ENCODE results near the gene COL19A1. TPM values are rescaled to one million over a fixed set of nuclear protein-coding genes. Genes with fewer than 3 reads are reported as not detected.

Gene COL19A1
- total RNA-seq, 1 donor from 2014 or later: not detected

DNA sequence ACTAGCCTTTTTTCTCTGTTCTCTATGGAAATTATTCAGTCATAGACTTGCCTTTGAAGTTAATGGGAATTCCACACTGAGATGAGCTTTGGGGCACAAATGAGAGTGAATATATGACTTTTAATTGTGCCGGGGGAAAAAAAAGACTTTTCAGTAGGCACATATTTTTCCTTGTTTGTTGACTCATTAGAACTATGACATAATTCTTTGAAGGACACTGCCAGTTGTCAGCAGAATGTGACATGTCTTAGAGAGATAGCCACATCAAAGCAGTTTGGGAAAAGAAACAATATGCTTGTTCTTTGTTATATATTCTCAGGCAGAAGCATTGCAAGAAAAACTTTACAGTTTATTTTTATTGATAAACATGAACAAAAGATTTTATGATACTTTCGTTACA is 298.2 kb downstream of the COL19A1 start:
- no peak for DNase-seq (ENCODE audit: low spot score)

DNA sequence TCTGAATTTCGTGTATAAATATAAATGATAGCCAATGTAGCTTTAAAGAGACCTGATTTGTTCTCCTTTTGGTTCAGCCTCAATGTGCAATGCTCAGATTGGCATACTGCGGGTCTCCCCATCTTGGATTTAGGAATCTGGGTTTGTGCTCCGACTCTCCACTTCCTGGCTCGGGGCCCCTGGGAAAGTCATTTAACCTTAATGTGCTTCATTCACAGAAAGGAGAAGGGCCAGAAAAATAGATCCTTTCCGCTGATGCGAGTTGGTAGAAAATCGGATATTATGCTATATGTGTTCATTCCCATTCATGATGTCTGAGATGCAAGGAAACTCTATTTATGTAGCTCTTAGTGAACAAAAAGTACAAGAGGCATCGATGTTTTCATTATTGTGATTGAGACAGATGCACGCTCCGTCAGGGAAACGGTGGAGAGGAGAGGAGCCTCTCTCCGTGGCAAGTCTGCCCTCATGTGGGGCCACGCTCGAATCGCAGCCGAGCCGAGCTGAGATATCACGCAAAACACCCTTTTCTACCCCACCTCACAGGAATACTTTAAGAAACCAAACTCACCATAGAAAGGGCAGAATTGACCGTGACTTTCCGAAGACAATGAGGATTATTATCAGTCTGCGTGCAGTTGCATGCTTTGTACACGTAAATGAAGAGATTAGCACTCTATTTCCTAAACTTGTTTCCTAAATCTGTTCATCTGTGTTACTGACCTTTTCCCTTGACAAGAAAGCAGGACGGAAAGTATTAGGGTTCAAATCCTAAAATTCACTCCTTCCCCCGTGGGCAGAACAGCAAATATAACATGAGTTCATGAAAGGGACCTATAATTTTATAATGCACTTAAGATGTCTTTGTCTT is 300.0 kb downstream of the COL19A1 start:
- no peak for DNase-seq (ENCODE audit: low spot score)

DNA sequence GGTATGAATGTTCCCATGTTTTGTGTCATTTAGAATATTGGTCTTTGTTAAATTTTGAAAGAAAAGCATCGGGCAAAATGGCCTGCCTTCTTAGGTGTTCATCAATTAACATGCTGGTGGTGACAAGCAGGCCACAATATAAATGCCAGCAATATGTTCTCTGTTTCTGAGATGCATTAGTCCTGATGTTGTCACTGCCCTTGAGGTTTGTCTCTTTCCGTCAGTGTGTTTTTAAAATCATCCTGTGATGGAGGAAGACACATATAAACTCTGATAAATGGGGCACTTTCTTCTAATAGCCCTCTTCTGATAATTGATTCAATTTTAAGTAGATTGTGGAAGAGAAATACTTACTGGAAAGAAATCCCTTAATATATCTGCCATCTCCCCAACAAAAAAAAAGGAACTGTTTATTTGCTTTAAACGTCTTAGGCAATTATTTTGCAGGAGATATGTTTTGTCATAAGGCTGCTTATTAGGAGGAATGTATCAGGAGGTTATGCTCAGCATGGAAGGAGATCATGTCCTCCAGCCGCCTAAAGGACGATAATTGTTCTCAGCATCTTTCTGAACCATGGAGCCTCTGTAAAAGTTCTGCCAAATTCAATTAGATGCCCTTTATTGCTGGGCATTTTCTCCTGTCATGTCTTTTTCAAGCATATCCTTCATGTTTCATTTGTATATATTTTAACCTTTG is 302.5 kb downstream of the COL19A1 start:
- DNase-seq (ENCODE audit: low spot score): no peak

DNA sequence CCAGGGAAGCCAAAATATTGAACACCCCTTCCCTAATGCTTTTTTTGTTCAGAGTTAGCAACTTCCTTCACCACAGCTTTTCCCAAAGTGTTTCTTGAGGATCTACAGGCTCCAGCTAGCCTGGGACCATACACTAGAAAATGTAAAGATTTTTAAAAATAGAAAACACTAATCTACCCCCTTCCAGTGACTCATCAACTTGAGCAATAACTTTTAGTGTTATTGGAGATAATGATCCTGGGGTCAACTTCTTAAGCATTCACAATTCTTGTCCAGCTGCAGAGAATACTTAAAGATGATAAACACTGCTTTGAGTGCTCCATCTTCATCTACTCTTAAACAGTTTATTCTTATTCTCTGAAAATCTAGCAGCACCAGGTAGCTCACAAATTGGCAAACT is 304.9 kb downstream of the COL19A1 start:
- DNase-seq (ENCODE audit: low spot score): no peak

DNA sequence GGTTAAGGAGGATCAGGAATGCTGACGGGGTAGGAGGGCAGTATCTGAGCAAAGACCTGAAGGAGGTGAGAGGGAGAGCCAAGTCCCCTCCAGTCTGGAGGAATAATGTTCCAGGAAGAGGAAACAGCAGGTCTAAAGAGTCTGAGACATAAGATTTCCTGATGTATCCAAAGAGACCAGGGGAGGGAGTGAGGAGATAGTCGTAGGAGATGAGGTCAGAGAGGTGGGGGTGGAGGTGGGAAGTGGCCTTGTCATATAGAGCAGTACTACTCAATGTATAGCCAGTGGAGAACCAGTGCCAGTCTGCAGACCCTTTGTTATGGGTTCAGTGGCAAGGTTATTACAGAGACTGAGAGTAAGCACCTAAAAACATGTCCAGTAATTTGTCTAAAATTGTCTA is 305.9 kb downstream of the COL19A1 start:
- DNase-seq (ENCODE audit: low spot score): no peak

DNA sequence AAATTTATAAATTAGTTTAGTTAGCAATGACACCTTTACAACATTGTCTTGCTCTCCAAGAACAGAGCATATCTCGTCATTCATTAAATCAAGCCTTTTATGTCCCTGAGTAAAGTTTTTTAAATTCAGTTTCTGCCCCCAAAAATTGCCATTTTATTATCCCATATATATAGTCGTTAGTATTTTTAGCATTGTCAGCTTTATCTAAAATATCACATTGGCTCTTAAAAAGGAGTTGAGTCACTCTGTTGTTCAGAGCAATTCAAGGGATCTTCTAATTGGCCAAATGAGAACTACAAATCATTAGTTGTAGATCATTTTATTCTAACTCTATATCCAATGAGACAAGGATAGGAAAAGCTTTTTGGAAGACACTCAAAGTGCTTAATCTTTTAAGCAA is 309.4 kb downstream of the COL19A1 start:
- DNase-seq (ENCODE audit: low spot score): no peak

DNA sequence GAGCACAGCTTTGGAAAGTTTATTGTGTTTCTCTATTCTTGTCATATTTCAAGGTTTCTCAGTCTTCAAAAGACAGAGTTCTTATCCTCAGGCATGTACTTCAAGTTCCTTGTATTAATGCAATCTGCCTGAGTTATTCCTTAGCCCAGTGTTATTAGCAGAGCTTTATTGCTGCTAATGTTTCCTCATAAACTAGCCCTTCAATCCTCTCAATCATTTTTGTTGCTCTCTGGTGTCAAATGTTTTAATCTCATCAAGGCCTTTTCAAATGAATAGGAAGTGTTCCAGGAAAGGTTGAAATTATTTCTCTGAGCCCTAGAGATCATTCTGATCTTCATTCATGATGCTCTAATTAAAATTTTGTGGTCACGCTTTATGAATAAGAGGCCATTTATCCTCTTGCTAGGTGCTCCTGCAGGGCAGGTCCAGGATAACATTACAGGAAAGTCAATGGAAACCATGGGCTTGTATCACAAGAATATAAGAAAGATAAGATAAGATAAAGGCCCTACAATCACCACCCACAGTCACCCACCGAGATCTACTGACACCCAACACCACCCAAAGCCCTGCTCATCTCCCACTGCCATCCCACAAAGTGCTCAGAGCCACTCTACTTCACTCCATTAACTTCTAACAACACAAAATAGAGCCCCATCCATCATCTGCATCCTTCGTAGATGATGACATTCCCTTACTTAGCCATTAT is 310.6 kb downstream of the COL19A1 start:
- no peak for DNase-seq (ENCODE audit: low spot score)

DNA sequence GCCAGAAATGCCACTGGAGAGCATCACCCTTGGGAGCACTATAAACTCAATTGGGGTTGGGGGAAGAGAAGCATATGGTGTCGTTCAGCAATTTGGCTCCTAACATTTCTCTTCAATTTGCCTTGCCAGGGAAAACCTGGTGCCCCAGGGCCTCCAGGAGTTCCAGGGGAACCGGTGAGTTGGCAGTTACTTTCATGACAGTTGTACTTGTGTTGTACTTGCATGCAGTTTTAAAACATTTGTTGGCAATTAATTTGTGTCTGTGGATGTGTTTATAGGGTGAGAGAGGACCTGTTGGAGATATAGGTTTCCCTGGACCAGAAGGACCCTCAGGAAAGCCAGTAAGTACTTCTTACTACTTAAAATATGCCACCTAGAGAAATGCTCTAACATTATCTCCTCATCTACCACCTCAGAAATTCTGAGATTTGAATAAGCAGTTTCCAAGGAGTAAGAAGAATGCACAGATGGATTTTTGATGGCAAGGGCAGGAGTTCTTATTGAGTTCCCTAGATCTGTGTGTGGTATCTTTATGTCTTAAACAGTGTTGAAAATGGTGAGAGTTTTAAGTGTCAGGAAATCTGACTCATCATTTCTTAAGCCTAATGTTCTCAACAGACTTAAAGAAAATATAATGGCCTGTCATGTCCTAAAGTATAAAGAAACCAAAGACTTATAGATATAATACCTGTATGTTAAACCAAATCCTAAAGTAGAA is 314.0 kb downstream of the COL19A1 start:
- no peak for DNase-seq (ENCODE audit: low spot score)

DNA sequence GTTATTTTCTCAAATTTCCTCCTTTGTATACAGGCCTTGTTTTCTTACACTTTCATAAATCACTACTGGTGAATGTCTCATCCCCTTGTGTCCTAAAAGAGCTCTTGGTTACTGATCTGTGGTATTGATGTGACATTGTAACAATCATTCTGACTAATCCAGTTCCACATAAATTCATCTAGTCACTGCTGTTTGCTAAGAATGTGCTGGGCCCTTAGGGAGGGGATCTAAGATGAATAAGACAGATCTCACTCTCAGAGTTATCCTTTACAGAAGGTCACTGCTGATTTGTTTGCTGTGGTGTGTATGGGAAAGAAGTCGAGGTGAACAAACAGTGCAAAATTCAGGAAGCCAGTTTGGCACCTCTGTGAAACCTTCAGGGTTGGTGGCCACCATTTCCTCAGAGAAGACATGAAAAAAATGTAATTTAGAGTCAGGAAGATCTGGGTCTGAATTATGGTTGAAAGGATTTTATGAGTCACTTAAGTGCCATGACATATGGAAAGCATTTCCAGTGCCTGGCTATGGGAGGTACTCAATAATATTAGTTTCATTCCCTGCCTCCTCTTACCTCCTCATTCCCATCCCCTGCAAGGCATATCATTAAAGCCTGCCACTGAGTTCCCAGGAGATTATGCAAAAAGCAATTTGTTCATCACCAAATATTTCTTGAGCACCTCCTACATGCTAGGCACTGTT is 314.7 kb downstream of the COL19A1 start:
- DNase-seq (ENCODE audit: low spot score): no peak

DNA sequence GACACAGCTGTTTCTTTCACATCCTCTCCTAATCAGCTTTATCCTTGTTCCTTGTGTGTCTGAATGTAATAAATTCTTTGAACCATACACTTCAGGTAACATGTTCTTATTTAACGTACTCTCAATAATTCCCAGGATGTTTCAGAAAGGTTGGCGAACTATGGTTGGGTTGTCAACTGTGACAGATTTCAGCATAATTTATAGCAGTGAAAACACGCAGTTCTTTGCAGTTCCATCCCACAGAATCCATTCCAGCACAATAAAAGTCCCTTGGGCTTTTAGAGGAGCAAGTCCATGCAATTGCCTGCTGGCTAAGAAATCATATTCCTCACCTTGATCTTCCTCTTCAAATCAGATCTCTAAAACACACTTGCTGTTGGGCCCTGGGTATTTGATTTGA is 317.2 kb downstream of the COL19A1 start:
- DNase-seq (ENCODE audit: low spot score): no peak

DNA sequence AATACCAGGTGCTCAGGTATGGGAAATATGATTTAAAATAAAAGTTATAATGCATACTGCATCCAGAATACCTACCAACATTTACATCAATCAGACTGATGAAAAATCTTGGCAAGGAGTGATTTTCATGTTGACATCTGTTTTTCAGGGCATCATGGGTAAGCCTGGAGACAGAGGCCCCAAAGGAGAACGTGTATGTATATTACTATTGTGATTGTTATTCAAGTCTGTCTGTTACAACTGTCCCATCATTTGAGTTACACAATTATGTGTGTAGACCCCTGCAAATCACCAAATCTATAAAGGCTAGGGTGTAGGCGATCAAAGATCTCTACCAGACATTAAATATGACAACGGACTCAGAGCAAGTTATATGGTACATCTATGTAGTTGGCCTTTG is 318.4 kb downstream of the COL19A1 start:
- DNase-seq (ENCODE audit: low spot score): no peak

DNA sequence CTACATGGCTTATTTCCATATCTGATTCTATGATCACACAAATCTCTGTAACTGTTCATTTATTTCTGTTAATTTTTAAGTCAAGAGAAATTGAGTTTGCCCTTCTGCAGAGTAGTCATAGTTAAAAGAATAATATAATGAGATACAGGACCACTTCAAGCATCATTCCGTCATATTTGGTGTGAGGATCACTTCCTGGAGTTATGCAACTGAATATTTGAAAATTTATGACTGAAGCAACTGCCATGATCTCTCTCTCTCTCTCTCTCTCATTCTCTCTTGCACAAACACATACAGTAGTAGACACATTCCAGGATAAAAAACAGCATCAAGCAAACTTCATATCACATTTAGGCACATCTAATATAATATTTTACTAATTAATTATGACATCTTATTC is 320.1 kb downstream of the COL19A1 start:
- DNase-seq (ENCODE audit: low spot score): no peak

DNA sequence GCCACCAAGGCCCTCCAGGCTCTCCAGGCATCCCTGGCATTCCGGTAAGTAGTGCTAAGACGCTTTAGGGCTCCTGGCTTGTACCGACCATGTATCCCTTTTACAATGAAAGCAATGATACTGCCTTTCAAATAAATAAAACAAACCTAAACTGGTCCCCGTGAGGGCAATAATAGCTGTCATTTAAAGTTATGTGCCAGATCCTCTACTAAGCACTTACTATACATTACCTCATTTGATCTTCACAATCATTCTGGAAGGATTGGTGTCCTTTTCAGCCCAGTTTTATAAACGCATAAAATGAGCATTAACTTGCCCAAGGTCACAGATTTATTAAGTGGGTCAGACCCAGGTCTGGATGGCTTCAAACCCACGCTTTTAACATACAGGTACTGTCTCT is 321.8 kb downstream of the COL19A1 start:
- no peak for DNase-seq (ENCODE audit: low spot score)

DNA sequence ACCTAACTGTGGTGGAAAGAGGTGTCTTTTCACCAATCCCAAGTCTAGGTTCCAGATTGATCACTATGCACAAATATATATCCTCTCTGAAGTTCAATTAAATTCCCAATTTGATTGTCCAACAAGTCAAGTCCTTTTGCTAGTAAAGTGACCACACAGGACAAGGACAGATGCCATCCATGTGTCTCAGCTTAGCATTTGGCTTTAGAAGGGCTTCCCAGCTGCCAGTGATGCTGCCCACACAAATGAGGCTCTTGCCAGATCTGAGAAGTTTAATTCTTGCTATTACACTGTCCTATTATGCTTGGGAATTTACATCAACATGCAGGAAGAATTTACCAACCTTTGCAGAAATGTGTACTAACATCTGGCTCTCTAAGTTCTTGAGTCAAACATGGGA is 328.1 kb downstream of the COL19A1 start:
- no peak for DNase-seq (ENCODE audit: low spot score)

DNA sequence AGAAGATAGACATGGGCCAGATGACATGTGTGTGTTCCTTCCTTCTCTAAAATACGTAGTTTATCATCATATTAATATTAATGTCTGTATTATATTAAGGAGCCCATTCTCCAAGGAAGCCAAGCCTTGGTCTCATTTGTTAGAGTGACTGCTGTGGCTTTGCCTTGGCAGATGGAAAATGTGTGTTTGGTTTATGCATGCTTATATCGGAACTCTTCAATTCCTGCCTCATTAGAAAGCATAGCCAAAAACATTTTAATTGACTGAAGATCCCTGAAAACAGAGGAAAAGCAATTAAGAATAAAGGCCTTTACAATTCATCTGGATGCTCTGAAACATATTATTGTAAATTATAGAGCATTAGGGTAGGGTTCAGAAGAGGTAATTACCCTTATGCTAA is 330.2 kb downstream of the COL19A1 start:
- no peak for DNase-seq (ENCODE audit: low spot score)

DNA sequence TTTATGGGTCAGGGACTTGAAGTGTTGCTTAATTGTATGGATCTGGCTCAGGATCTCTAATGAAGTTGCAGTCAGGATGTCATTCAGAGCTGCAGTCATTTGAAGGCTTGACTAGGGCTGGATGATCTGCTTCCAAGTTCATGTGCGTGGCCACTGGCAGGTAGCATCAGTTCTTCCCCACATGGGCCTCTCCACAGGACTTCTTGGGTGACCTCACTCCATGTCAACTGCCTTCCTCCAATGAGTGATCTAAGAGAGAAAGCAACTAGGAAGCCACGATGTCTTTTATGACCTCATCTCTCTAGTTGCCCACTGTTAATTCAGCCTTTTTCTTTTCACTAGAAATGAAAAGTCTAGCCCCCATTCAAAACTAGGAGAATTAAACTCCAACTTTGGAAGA is 332.4 kb downstream of the COL19A1 start:
- DNase-seq (ENCODE audit: low spot score): no peak

DNA sequence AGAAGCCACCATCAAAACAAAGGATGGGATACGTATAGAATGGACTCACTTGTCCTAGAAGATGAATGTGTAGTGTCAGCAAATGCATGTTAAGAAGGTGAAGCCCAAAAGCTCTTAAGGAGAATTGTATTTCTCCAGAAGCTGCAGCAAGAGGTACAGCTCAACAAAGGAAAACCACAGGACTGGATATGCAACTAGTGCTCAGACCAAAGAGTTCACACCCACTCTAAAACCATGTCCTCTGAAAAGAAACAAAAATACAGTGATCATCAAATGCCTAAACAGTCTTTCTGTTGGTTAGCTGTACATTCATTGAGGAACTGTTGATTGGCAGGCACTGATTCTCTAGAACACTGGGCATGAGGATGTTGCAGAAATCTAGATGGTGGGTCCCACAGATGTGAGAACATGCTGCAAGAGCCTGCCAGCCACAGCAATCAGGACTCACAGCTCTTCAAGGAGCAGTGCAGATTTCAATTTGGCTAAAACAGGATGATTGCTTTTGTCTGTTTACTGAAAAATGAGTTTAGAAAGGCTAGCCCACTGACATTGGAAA is 342.0 kb downstream of the COL19A1 start:
- no peak for DNase-seq (ENCODE audit: low spot score)

DNA sequence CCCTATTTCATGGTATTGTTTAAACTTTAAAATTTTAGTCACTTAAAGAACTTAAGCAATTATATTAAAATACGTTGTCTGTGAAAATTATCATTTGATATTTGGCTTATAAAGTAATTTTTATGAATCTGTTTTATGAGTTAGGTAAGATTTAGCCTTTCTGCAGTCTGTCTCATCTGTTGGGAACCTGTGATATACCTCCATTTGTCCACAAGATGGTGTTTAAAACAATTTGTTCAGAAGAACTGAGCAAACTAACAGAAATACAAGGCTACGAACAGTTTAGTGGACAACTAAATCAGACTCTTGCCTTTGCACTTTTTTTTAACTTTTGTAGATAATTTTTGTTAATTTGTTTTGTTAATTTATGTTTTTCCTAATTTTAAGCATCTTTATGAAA is 344.1 kb downstream of the COL19A1 start:
- DNase-seq (ENCODE audit: low spot score): no peak

DNA sequence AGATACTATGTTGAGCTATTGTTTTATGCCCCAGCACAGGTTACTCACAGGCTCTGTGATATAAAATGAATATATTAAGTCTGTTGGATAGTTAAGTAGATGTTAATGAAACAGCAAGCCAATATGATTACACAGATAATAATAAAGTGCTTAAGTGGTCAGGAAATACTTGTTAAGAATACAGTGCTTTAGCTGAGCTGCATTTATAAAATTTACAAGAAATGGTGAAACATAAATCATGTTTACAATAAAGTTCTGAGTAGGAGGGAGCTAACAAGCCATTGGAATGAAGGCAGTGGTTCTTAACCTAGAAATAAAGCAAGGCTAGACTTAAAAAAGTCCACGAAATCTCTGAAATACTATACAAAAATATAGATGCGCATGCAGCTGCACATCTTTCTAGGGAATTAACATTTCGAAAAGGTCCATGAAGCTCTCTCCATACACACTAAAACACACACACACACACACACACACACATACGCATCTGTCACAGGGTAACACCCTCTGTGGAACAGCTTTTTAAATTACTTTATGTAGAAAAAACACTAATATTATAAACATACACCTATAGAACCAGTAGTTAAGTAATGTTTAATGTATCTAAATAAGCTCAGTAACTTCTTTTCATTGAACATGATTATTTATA is 349.2 kb downstream of the COL19A1 start:
- DNase-seq (ENCODE audit: low spot score): no peak

DNA sequence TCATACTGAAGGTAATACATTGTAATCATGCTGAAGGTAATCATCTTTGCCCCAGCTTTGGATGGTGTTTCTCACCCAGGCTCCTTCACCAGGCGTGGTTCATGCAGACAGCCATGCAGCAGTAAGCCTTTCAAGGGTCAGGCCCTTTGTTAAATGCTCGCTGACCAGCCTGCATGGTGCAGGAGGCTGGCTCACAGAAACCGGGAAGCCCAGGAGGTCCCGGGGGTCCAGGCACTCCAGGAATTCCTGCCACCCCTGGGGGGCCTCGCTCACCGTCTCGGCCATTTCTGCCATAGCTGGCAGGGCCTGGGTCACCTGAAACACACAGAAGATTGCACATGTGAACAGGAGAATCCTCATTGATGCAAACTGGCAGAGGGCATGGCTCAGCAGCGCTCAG is 350.4 kb downstream of the COL19A1 start:
- no peak for DNase-seq (ENCODE audit: low spot score)

Measured in mesenteric fat pad (tissue), 1 donor.